HFFc6 (cell line): Measurements from ENCODE around the gene NR3C2. TPM values are rescaled to one million over a fixed set of nuclear protein-coding genes. Genes with fewer than 3 reads are reported as not detected.

ENCODE experiments used
- DNase-seq: peaks from one replicate; pipeline ENCODE4 v3.0.0-alpha.2; 2018
- H3K27ac Mint-ChIP-seq: 2 replicates; pipeline ENCODE4 v1.8.0; 2020; ENCODE audit warnings: mild to moderate bottlenecking, mixed read lengths
- H3K27me3 Mint-ChIP-seq: 2 replicates; pipeline ENCODE4 v1.8.0; 2021; ENCODE audit warnings: mild to moderate bottlenecking, moderate library complexity, mixed read lengths; ENCODE audit not compliant: insufficient read depth
- H3K36me3 Mint-ChIP-seq: 2 replicates; pipeline ENCODE4 v1.8.0; 2021; ENCODE audit warnings: low read depth, mixed read lengths
- H3K4me1 Mint-ChIP-seq: 2 replicates; pipeline ENCODE4 v1.8.0; 2020; ENCODE audit warnings: low read depth, mixed read lengths
- H3K4me3 Mint-ChIP-seq: 2 replicates; pipeline ENCODE4 v1.8.0; 2020; ENCODE audit warnings: mild to moderate bottlenecking, moderate library complexity, mixed read lengths
- H3K9me3 Mint-ChIP-seq: 2 replicates; pipeline ENCODE4 v1.8.0; 2020; ENCODE audit warnings: mild to moderate bottlenecking, mixed read lengths
- CTCF ChIP-seq: fragments of 200-600 bp; sonication (generic); IDR thresholded peaks from 2 replicates; pipeline ENCODE4 v1.5.0; 2021; ENCODE audit warnings: antibody characterized with exemption, mild to moderate bottlenecking
- total RNA-seq, 6 experiments: library from RNA; stranded (reverse); fragmentation: NEBNext Ultra II Directional; extraction: Animal tissue kit (Norgen Biotek cat#: 25700); gene quantifications; 2 replicates in 1 of 6; 3 replicates in 5 of 6; pipeline ENCODE4 v1.2.3, GENCODE V29; 2021

The NR3C2 gene
- total RNA-seq, 6 experiments from 2014 or later: 0.07 to 0.26 (median 0.11) TPM

- Mint-ChIP-seq H3K27ac (no peak overlapping the region), H3K4me3 (no peak overlapping the region), H3K4me1 (peaks cover 23% of the 10 kb centered on the region), H3K36me3 (peaks cover 5% of the 10 kb centered on the region; the same call in 1 of the 2 replicates), H3K27me3 (no peaks in the 10 kb centered on the region; the same call in 1 of the 2 replicates), H3K9me3 (no peaks in the 10 kb centered on the region)
- no peak for TF ChIP-seq CTCF
- DNase-seq: no peak
These were observed 407.4 kb downstream of the NR3C2 start for GRCh38 chr4:148034813-148035212.

GRCh38 chr4:148030193-148030873 lies 411.9 kb downstream of the NR3C2 start:
- DNase-seq: no peak
- H3K4me3 Mint-ChIP-seq: no peak overlapping the region
- no peak for TF ChIP-seq CTCF
- H3K9me3 Mint-ChIP-seq: no peaks in the 10 kb centered on the region
- H3K4me1 Mint-ChIP-seq: peaks cover 30% of the 10 kb centered on the region
- H3K27ac Mint-ChIP-seq: no peak overlapping the region
- H3K27me3 Mint-ChIP-seq: no peaks in the 10 kb centered on the region; the same call in 1 of the 2 replicates
- peaks cover 9% of the 10 kb centered on the region for H3K36me3 Mint-ChIP-seq

GRCh38 chr4:148029781-148030180 lies 412.4 kb downstream of the NR3C2 start:
- H3K27ac Mint-ChIP-seq: no peak overlapping the region
- no peak overlapping the region for H3K4me3 Mint-ChIP-seq
- no peak for TF ChIP-seq CTCF
- no peak for DNase-seq
- H3K27me3 Mint-ChIP-seq: no peaks in the 10 kb centered on the region; the same call in 1 of the 2 replicates
- peaks cover 9% of the 10 kb centered on the region for H3K36me3 Mint-ChIP-seq
- no peaks in the 10 kb centered on the region for H3K9me3 Mint-ChIP-seq
- H3K4me1 Mint-ChIP-seq: peaks cover 33% of the 10 kb centered on the region
